Stimulated activated CD8-positive, alpha-beta memory T cell treated with anti-CD3 and anti-CD28 coated beads, Interleukin-4, amount 100 ng/mL, for 1 hour (primary cell): ENCODE results near the gene RNF121.

Experiments
- DNase-seq, 2 donors: peaks; one replicate each; pipeline ENCODE4 v3.0.0-alpha.2; 2020; ENCODE audit warnings: low read depth in 2 of 2, low spot score in 1 of 2

Gene RNF121

GRCh38 chr11:71987521-71987920 lies 58.7 kb downstream of the RNF121 start:
- DNase-seq = no peak

GRCh38 chr11:71988050-71988449 lies 59.2 kb downstream of the RNF121 start:
- no peak for DNase-seq

GRCh38 chr11:71990701-71991100 lies 61.9 kb downstream of the RNF121 start:
- no peak for DNase-seq

GRCh38 chr11:71991494-71991893 lies 62.6 kb downstream of the RNF121 start:
- DNase-seq = no peak

- no peak for DNase-seq
These were observed 63.4 kb downstream of the RNF121 start for GRCh38 chr11:71992136-71992730.

- no peak for DNase-seq
These were observed 65.9 kb downstream of the RNF121 start for GRCh38 chr11:71994786-71995185.

DNA sequence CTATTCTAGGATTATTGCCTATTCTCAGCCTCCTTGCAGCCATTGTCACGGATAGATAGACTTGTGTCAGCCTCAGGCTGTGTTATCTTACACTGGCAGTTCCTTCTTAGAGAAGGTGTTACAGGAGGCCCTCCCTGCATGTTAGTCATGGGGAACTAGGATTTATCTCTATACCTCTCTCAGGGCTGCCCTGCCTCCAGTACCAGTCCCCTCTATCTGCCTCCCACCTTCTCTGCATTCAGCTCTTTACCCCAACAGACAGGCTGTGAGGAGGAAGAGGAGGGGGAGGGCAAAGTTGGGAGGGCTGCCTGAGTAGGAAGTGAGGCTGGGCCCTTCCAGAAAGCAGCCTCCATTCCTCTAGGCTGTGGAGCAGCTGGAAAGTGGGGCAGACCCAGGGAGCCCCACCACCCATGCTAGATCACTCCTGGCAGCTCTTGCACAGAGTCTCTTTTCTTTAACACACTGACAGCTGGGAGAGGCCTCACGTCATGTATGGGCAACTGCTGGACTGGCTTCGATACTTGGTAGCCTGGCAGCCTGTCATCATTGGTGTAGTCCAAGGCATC lies 67.0 kb downstream of the RNF121 start:
- no peak for DNase-seq

DNA sequence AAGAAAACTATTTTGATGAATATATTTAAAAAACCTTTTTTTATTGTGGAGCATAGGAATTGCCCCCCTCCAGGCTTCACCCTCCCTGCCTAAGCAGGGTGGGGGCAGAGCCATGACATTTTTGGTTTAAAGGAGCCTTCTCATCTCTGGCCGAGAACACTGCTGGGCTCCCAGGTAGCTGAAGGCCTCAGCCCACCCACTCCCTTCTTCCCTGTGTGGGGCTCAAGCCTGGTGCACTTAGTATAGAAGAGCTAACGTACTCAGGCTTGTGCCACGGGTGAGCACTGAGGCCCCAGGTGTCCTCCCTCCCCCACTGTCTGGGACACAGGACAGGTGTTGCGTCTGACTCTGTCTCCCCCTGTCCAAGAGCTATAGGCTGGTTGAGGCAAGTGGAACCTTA lies 67.7 kb downstream of the RNF121 start:
- DNase-seq = no peak

DNA sequence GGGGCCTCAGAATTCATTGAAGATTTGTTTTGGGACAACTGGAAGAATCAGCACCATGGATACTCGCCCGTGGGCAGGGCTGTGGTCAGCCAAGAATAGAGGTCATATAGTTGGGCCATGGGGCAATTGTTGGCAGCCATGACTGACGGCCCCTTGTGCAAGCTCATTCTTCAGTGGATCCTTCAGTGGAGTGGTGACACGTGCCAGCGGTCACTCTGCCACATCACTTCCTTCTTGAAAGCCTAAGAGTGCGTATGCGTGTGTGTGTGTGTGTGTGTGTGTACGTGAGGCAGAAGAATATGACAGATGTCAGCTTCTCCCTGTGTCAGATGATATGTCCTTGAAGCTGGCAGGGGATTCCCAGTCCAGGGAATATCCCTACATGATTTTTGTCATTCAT lies 68.1 kb downstream of the RNF121 start:
- DNase-seq = no peak

DNA sequence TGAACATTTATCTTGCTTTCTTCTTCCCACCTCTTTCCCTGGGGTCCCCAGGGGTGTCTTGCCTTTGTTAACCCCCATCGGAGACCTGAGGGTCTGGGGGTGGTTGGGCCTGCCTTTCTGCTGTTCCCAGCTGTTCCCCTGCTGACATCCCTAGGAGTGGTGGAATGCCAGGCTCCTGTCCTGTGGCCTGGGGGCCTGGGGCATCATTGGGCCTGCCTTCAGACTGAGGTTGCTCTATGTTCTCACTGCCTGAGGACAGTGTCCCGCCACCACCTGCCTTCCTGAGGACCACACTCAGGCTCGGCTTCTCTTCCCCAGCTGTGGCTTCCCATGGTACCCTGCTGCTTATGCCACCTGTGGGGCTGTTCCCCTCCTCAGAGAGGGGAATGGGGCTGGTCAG lies 68.7 kb downstream of the RNF121 start:
- DNase-seq = no peak

GRCh38 chr11:71998061-71998460 lies 69.2 kb downstream of the RNF121 start:
- DNase-seq = no peak

DNA sequence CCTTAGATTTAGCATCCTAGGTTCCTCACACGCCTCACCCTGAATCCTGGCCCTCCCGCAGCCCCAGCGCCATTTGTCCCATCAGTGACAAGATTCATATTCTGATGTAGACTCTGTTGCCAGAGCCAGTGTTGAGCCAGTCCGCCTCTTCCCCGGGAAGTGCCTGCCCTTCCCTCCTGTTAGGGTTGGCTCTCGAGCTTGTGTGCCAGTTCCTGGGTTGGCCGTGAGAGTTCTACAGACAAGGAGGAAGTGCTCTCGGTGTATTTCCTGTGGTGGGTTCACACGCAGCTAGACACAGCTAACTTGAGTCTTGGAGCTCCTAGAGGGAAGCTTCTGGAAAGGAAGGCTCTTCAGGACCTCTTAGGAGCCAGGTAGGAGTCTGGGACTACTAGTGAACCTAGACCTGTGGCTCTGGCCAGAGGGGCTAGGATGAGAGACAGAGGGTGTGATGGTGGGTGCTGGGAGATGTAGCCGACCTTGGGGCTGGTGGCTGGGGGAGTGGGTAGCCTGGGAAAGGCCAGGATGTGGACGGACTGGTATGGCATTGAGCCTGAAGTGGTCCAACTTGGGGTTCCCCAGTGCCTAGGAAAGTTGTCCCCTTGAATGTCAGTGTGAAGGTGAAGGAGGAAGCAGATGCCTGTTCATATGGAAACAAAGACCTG lies 69.9 kb downstream of the RNF121 start, which contains the start of gene IL18BP:
TSS of gene IL18BP (plus strand) at position 261 of the 662 bp plus-strand sequence. CDS start 1,076 bp downstream, outside the sequence.
- no peak for DNase-seq

DNA sequence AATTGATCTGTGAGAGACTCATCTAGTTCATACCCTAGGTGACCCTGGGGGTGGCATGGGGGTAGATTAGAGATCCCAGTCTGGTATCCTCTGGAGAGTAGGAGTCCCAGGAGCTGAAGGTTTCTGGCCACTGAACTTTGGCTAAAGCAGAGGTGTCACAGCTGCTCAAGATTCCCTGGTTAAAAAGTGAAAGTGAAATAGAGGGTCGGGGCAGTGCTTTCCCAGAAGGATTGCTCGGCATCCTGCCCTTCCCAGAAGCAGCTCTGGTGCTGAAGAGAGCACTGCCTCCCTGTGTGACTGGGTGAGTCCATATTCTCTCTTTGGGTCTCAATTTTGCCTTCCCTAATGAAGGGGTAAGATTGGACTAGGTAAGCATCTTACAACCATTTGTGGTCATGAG lies 70.5 kb downstream of the RNF121 start:
- no peak for DNase-seq

DNA sequence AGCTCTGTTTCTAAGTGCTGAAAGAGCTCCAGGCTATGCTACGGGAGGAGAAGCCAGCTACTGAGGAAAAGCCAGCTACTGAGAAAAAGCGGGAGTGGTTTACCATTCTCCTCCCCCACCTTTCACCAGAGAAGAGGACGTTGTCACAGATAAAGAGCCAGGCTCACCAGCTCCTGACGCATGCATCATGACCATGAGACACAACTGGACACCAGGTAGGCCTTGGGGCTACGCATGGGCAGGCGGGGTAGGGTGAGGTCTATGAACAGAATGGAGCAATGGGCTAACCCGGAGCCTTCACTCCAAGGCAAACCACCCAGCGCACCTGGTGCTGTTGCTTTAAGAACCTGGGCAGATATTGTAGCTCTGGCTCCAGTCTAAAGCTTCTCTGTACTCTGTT lies 71.0 kb downstream of the RNF121 start:
- no peak for DNase-seq

- no peak for DNase-seq
These were observed 71.5 kb downstream of the RNF121 start for GRCh38 chr11:72000202-72000867.

DNA sequence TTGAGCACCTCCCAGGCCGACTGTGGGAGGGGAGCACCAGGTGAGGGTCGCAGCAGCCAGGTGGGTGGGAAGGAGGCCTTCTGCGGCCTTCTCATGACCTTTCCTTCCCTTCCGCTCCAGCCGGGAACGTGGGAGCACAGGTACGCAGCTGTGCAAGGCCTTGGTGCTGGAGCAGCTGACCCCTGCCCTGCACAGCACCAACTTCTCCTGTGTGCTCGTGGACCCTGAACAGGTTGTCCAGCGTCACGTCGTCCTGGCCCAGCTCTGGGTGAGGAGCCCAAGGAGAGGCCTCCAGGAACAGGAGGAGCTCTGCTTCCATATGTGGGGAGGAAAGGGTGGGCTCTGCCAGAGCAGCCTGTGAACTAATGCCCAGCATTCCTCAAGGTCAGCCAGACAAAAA lies 72.4 kb downstream of the RNF121 start:
- no peak for DNase-seq

- DNase-seq = no peak
These were observed 73.2 kb downstream of the RNF121 start for GRCh38 chr11:72001834-72002591.

- no peak for DNase-seq
These were observed 74.3 kb downstream of the RNF121 start for GRCh38 chr11:72002841-72003775.

DNA sequence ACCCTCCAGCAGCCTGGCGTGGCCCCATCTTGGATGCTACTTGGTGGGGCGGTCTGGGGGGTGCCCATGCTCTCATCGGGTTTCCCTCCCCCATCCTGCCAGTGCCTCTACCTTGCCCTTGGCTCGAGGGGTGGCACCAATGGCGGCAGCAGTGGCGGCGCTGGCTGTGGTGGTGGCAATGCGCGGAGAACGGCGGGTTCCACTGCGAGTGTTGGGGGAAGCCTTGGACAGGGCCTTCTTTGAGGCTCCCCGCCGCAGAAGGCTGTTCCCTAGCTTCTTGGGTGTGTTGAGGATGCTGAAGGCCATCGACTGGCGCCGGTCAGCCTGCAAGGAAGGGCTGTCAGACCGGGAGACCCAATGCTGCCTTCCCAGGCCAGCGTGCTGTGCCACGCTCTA lies 74.9 kb downstream of the RNF121 start:
- no peak for DNase-seq
